ENCODE measurements around the gene HDAC7. TPM values are rescaled to one million over a fixed set of nuclear protein-coding genes. Genes with fewer than 3 reads are reported as not detected.

The HDAC7 gene
- total and polyA plus RNA-seq, 2 of the 13 experiments (the other 11 are each of a cell fraction or from before 2014, with no cell fraction given): 4.6 to 10.8 TPM

DNA sequence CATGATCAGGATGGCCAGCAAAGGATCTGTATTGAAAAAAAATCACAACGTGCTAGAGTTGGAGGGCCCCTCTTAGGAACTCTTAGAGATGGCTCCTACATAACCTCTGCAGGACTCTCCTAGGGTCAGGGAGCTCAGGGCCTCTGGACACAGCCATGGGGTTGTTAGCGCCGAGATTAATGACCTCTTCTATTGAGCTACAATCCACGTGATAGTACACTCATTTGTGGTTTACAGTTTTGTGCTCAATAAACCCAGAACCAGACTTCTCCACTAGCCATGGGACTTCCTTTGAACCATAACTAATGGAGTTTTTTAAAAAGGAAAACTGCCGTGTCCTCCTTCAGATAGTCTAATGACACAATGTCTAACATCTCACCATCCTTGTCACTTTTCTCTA, 29.6 kb upstream of the HDAC7 start:
- no peaks in the 10 kb centered on the region for H3K27me3 ChIP-seq (ENCODE audit: control insufficient read depth in 1 of 2, insufficient read depth in 2 of 2, low read length in 2 of 2)
- no peak overlapping the region for H3K4me2 ChIP-seq (ENCODE audit: low read depth, low read length)
- in situ Hi-C loops (cut with HindIII; ENCODE audit: extremely low pct_ligation_motif_present, low pct_unique_long_range_greater_than_20kb): no loop called here
- H3K9me3 ChIP-seq (ENCODE audit: low read length): no peaks in the 10 kb centered on the region
- BruUV-seq (replicated peaks): no TSS peak
- no peak overlapping the region for H3K9ac ChIP-seq (ENCODE audit: insufficient read depth, low read depth, low read length)
- peaks cover 36% of the 10 kb centered on the region for H3K4me1 ChIP-seq (ENCODE audit: insufficient read depth, low read length)
- 60% methylated on average over 5 of the region's 5 CpGs for WGBS (ENCODE audit: low lambda C conversion rate)
- no peak overlapping the region for H3K27ac ChIP-seq (ENCODE audit: extremely low read length, insufficient read depth, low read length)
- intact Hi-C loops (cut with micrococcal nuclease; ENCODE audit: unreplicated experiment): no loop called here
- ATAC-seq: no peak
- H2AFZ ChIP-seq (ENCODE audit: low read length): no peak overlapping the region
- ChIA-PET POLR2A (no interaction called here), CTCF (ENCODE audit: low intra/inter-chr PET ratio, low total read pairs) (no interaction called here)
- no peaks in the 10 kb centered on the region for H3K79me2 ChIP-seq (ENCODE audit: insufficient read depth, low read length)
- no peak for FAIRE-seq
- no peak overlapping the region for H3K4me3 ChIP-seq (replicated peaks in 1 of 3; ENCODE audit: insufficient read depth in 1 of 3, low read depth in 2 of 3, low read length in 3 of 3)
- DNase-seq (ENCODE audit: low spot score): no peak
- H3K36me3 ChIP-seq (replicated peaks in 1 of 2; ENCODE audit: control insufficient read depth in 1 of 2, insufficient read depth in 2 of 2, low read length in 2 of 2): no peaks in the 10 kb centered on the region
- H4K20me1 ChIP-seq (ENCODE audit: insufficient read depth, low read length): no peaks in the 10 kb centered on the region
- TF ChIP-seq NR2F2 (IDR thresholded peaks at IDR 0.05; ENCODE audit: borderline replicate concordance, low read depth) (no peak), NCOA1 (CRISPR knock-in tag; IDR thresholded peaks at IDR 0.05) (no peak), PHF8 (CRISPR knock-in tag; IDR thresholded peaks at IDR 0.05) (no peak), SIN3B (IDR thresholded peaks at IDR 0.05; ENCODE audit: low read length) (no peak), CCAR2 (optimal IDR thresholded peaks at IDR 0.05; ENCODE audit: low read depth, low read length) (no peak), ZBTB1 (CRISPR knock-in tag; IDR thresholded peaks at IDR 0.05; ENCODE audit: borderline replicate concordance) (no peak), ZBTB21 (CRISPR knock-in tag; IDR thresholded peaks at IDR 0.05) (no peak), ZNF772 (CRISPR knock-in tag; IDR thresholded peaks at IDR 0.05) (no peak), ZKSCAN8 (CRISPR knock-in tag; IDR thresholded peaks at IDR 0.05; ENCODE audit: borderline replicate concordance) (no peak), BCL6 (CRISPR knock-in tag; IDR thresholded peaks at IDR 0.05) (no peak), EED (CRISPR knock-in tag; IDR thresholded peaks at IDR 0.05) (no peak), ZNF598 (CRISPR knock-in tag; IDR thresholded peaks at IDR 0.05; ENCODE audit: borderline replicate concordance) (no peak), ZNF773 (CRISPR knock-in tag; IDR thresholded peaks at IDR 0.05; ENCODE audit: borderline replicate concordance) (no peak)
- TF ChIP-seq, protein P1, sequence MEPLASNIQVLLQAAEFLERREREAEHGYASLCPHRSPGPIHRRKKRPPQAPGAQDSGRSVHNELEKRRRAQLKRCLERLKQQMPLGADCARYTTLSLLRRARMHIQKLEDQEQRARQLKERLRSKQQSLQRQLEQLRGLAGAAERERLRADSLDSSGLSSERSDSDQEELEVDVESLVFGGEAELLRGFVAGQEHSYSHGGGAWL (CRISPR knock-in tag; IDR thresholded peaks at IDR 0.05): no peak
- TF ChIP-seq, protein P2, sequence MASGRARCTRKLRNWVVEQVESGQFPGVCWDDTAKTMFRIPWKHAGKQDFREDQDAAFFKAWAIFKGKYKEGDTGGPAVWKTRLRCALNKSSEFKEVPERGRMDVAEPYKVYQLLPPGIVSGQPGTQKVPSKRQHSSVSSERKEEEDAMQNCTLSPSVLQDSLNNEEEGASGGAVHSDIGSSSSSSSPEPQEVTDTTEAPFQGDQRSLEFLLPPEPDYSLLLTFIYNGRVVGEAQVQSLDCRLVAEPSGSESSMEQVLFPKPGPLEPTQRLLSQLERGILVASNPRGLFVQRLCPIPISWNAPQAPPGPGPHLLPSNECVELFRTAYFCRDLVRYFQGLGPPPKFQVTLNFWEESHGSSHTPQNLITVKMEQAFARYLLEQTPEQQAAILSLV (CRISPR knock-in tag; IDR thresholded peaks at IDR 0.05; ENCODE audit: borderline replicate concordance): no peak
- TF ChIP-seq, protein P3, sequence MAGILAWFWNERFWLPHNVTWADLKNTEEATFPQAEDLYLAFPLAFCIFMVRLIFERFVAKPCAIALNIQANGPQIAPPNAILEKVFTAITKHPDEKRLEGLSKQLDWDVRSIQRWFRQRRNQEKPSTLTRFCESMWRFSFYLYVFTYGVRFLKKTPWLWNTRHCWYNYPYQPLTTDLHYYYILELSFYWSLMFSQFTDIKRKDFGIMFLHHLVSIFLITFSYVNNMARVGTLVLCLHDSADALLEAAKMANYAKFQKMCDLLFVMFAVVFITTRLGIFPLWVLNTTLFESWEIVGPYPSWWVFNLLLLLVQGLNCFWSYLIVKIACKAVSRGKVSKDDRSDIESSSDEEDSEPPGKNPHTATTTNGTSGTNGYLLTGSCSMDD (CRISPR knock-in tag; IDR thresholded peaks at IDR 0.05): no peak
- TF ChIP-seq, protein P4, sequence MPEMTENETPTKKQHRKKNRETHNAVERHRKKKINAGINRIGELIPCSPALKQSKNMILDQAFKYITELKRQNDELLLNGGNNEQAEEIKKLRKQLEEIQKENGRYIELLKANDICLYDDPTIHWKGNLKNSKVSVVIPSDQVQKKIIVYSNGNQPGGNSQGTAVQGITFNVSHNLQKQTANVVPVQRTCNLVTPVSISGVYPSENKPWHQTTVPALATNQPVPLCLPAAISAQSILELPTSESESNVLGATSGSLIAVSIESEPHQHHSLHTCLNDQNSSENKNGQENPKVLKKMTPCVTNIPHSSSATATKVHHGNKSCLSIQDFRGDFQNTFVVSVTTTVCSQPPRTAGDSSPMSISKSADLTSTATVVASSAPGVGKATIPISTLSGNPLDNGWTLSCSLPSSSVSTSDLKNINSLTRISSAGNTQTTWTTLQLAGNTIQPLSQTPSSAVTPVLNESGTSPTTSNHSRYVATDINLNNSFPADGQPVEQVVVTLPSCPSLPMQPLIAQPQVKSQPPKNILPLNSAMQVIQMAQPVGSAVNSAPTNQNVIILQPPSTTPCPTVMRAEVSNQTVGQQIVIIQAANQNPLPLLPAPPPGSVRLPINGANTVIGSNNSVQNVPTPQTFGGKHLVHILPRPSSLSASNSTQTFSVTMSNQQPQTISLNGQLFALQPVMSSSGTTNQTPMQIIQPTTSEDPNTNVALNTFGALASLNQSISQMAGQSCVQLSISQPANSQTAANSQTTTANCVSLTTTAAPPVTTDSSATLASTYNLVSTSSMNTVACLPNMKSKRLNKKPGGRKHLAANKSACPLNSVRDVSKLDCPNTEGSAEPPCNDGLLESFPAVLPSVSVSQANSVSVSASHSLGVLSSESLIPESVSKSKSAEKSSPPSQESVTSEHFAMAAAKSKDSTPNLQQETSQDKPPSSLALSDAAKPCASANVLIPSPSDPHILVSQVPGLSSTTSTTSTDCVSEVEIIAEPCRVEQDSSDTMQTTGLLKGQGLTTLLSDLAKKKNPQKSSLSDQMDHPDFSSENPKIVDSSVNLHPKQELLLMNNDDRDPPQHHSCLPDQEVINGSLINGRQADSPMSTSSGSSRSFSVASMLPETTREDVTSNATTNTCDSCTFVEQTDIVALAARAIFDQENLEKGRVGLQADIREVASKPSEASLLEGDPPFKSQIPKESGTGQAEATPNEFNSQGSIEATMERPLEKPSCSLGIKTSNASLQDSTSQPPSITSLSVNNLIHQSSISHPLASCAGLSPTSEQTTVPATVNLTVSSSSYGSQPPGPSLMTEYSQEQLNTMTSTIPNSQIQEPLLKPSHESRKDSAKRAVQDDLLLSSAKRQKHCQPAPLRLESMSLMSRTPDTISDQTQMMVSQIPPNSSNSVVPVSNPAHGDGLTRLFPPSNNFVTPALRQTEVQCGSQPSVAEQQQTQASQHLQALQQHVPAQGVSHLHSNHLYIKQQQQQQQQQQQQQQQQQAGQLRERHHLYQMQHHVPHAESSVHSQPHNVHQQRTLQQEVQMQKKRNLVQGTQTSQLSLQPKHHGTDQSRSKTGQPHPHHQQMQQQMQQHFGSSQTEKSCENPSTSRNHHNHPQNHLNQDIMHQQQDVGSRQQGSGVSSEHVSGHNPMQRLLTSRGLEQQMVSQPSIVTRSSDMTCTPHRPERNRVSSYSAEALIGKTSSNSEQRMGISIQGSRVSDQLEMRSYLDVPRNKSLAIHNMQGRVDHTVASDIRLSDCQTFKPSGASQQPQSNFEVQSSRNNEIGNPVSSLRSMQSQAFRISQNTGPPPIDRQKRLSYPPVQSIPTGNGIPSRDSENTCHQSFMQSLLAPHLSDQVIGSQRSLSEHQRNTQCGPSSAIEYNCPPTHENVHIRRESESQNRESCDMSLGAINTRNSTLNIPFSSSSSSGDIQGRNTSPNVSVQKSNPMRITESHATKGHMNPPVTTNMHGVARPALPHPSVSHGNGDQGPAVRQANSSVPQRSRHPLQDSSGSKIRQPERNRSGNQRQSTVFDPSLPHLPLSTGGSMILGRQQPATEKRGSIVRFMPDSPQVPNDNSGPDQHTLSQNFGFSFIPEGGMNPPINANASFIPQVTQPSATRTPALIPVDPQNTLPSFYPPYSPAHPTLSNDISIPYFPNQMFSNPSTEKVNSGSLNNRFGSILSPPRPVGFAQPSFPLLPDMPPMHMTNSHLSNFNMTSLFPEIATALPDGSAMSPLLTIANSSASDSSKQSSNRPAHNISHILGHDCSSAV (CRISPR knock-in tag; IDR thresholded peaks at IDR 0.05; ENCODE audit: borderline replicate concordance): no peak

All from HepG2 (cell line).